GM12878 (cell line): ENCODE measurements around the gene SPHK2. TPM values are rescaled to one million over a fixed set of nuclear protein-coding genes. Genes with fewer than 3 reads are reported as not detected.

Experiments
- EP300 ChIP-seq, 2 experiments: fragments of 150-350 bp in 1 of 2; IDR thresholded peaks; 2 replicates each; pipeline ENCODE4 v1.6.1; 2011 to 2012; ENCODE audit warnings: low read depth in 2 of 2, low read length in 2 of 2, borderline replicate concordance in 1 of 2, improper control_type of control experiment in 1 of 2, inconsistent platforms in 1 of 2; ENCODE audit not compliant: control insufficient read depth in 1 of 2
- HCFC1 ChIP-seq: fragments of 150-350 bp; IDR thresholded peaks from 2 replicates; pipeline ENCODE4 v1.6.1; 2014; ENCODE audit warnings: low read length
- MYC ChIP-seq: IDR thresholded peaks from 2 replicates; pipeline ENCODE4 v1.6.1; 2011; ENCODE audit warnings: mild to moderate bottlenecking, low read length, moderate library complexity, inconsistent platforms; ENCODE audit not compliant: insufficient read depth, insufficient replicate concordance, insufficient read length, severe bottlenecking
- SIX5 ChIP-seq: IDR thresholded peaks from 2 replicates; pipeline ENCODE4 v1.6.1; 2011; ENCODE audit warnings: mild to moderate bottlenecking, low read depth, low read length, moderate library complexity; ENCODE audit not compliant: severe bottlenecking
- SUZ12 ChIP-seq: fragments of 200-600 bp; sonication (generic); IDR thresholded peaks from one replicate; pipeline ENCODE4 v1.6.1; 2018; ENCODE audit warnings: antibody characterized with exemption, mild to moderate bottlenecking; ENCODE audit not compliant: unreplicated experiment
- ZBED1 ChIP-seq: IDR thresholded peaks from 2 replicates; pipeline ENCODE4 v1.6.1; 2016; ENCODE audit warnings: borderline replicate concordance
- ZNF274 ChIP-seq: IDR thresholded peaks from one replicate; pipeline ENCODE4 v1.8.0; 2011; ENCODE audit not compliant: insufficient read length, insufficient read depth
- ZSCAN29 ChIP-seq: fragments of 450-650 bp; IDR thresholded peaks from 2 replicates; pipeline ENCODE4 v1.6.1; 2017; ENCODE audit warnings: mild to moderate bottlenecking, moderate library complexity
- polyA plus RNA-seq, 11 experiments: library from polyadenylated mRNA; depleted of rRNA in 4 of 11; unstranded in 6 of 11; stranded (reverse) in 5 of 11; fragments of >200 nt; fragmentation: Nextera tagmentation in 4 of 11; fragmentation: Illumina TruSeq in 1 of 11; extraction: Ambion mirVana in 4 of 11; extraction: Trizol in 1 of 11; gene quantifications; 1 replicate in 1 of 11; 2 replicates in 10 of 11; pipeline versions ENCODE4 v1.2.1 to v1.2.3, GENCODE V29; 2011 to 2016; ENCODE audit warnings: inconsistent platforms in 2 of 11, missing spikeins in 2 of 11, low read depth in 1 of 11
- total RNA-seq, 4 experiments: library from RNA; depleted of rRNA in 3 of 4; stranded (reverse); fragments of >200 nt in 3 of 4; fragmentation: Illumina TruSeq in 1 of 4; extraction: Trizol in 1 of 4; gene quantifications; 2 replicates each; pipeline versions ENCODE4 v1.2.1 to v1.2.3, GENCODE V29; 2013 to 2021
- TF ChIP-seq, protein P1 (sequence below): fragments of 450-650 bp; conservative IDR thresholded peaks from 2 replicates; pipeline ENCODE4 v1.6.1; 2017; ENCODE audit warnings: mild to moderate bottlenecking, moderate library complexity
- TF ChIP-seq, protein P2 (sequence below): fragments of 450-650 bp; IDR thresholded peaks from 2 replicates; pipeline ENCODE4 v1.6.1; 2016; ENCODE audit warnings: mild to moderate bottlenecking, moderate library complexity, borderline replicate concordance
- TF ChIP-seq, protein P3 (sequence below): fragments of 450-650 bp; IDR thresholded peaks from 2 replicates; pipeline ENCODE4 v1.6.1; 2016; ENCODE audit warnings: mild to moderate bottlenecking
- TF ChIP-seq, protein P4 (sequence below): fragments of 450-650 bp; formaldehyde crosslinking; IDR thresholded peaks from 2 replicates; pipeline ENCODE4 v1.5.0; 2022; ENCODE audit warnings: mild to moderate bottlenecking, missing genetic modification characterization
- TF ChIP-seq, protein P5 (sequence below): fragments of 150-350 bp; IDR thresholded peaks from 2 replicates; pipeline ENCODE4 v1.6.1; 2016; ENCODE audit warnings: low read depth, low read length

Gene SPHK2
- total and polyA plus RNA-seq, 10 of the 15 experiments (the other 5 are each of a cell fraction or from before 2014, with no cell fraction given): 0.37 to 40.5 (median 11.2) TPM

DNA sequence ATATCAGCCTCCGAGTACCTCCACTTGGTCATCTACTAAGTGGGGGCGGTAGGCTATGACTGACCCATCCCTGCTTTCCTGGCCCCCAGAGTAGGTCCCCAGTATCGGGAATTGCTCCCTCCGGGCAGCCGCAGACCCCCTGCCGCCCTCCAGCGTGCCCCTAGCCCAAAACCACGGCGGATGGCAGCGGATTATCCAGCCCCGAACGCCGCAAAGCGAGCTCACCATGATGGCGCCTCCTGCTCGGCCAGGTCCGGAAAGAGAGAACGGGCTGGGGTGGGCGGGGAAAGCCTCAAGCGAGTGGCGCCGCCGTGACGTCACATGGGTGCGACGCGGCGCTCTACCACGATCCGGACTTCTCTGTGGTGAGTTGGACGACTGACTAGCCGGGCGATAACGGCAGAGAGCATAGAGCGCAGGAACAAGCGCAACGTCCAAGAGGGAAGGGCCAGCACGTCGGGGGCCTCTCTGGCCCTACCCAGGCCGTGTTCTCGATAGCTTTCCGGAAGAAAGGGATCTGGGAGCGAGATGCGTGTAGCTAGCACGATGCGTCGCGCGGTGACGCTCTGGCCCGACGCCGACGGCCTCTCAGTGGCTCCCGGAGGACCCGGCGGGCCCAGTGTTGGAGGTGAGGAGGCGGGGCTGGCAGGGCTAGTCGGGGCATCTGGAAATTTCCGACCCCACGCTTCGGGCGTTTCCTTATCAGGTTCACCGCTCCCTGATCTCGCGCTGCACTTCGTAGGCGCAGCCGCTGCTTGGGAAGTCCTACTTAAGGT is at the start of gene SPHK2, which contains the start of gene RPL18 (continued):
- TF ChIP-seq, protein P1, sequence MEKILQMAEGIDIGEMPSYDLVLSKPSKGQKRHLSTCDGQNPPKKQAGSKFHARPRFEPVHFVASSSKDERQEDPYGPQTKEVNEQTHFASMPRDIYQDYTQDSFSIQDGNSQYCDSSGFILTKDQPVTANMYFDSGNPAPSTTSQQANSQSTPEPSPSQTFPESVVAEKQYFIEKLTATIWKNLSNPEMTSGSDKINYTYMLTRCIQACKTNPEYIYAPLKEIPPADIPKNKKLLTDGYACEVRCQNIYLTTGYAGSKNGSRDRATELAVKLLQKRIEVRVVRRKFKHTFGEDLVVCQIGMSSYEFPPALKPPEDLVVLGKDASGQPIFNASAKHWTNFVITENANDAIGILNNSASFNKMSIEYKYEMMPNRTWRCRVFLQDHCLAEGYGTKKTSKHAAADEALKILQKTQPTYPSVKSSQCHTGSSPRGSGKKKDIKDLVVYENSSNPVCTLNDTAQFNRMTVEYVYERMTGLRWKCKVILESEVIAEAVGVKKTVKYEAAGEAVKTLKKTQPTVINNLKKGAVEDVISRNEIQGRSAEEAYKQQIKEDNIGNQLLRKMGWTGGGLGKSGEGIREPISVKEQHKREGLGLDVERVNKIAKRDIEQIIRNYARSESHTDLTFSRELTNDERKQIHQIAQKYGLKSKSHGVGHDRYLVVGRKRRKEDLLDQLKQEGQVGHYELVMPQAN: peak; percentile 80
- peak; percentile 73 for TF ChIP-seq SIX5
- TF ChIP-seq ZBED1: peak; percentile 72; the same call in 1 of the 2 replicates
- peak; percentile 63; the same call in 1 of the 2 replicates for TF ChIP-seq ZSCAN29
- TF ChIP-seq, protein P2, sequence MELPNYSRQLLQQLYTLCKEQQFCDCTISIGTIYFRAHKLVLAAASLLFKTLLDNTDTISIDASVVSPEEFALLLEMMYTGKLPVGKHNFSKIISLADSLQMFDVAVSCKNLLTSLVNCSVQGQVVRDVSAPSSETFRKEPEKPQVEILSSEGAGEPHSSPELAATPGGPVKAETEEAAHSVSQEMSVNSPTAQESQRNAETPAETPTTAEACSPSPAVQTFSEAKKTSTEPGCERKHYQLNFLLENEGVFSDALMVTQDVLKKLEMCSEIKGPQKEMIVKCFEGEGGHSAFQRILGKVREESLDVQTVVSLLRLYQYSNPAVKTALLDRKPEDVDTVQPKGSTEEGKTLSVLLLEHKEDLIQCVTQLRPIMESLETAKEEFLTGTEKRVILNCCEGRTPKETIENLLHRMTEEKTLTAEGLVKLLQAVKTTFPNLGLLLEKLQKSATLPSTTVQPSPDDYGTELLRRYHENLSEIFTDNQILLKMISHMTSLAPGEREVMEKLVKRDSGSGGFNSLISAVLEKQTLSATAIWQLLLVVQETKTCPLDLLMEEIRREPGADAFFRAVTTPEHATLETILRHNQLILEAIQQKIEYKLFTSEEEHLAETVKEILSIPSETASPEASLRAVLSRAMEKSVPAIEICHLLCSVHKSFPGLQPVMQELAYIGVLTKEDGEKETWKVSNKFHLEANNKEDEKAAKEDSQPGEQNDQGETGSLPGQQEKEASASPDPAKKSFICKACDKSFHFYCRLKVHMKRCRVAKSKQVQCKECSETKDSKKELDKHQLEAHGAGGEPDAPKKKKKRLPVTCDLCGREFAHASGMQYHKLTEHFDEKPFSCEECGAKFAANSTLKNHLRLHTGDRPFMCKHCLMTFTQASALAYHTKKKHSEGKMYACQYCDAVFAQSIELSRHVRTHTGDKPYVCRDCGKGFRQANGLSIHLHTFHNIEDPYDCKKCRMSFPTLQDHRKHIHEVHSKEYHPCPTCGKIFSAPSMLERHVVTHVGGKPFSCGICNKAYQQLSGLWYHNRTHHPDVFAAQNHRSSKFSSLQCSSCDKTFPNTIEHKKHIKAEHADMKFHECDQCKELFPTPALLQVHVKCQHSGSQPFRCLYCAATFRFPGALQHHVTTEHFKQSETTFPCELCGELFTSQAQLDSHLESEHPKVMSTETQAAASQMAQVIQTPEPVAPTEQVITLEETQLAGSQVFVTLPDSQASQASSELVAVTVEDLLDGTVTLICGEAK: peak; percentile 95
- TF ChIP-seq, protein P3, sequence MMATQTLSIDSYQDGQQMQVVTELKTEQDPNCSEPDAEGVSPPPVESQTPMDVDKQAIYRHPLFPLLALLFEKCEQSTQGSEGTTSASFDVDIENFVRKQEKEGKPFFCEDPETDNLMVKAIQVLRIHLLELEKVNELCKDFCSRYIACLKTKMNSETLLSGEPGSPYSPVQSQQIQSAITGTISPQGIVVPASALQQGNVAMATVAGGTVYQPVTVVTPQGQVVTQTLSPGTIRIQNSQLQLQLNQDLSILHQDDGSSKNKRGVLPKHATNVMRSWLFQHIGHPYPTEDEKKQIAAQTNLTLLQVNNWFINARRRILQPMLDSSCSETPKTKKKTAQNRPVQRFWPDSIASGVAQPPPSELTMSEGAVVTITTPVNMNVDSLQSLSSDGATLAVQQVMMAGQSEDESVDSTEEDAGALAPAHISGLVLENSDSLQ: peak; percentile 82
- no peak for TF ChIP-seq EP300 (IDR thresholded peaks at IDR 0.05; ENCODE audit: borderline replicate concordance in 1 of 2, control insufficient read depth in 1 of 2, low read depth in 2 of 2, low read length in 2 of 2)
- peak; percentile 94 for TF ChIP-seq HCFC1
- TF ChIP-seq MYC: peak; percentile 81
- TF ChIP-seq, protein P4, sequence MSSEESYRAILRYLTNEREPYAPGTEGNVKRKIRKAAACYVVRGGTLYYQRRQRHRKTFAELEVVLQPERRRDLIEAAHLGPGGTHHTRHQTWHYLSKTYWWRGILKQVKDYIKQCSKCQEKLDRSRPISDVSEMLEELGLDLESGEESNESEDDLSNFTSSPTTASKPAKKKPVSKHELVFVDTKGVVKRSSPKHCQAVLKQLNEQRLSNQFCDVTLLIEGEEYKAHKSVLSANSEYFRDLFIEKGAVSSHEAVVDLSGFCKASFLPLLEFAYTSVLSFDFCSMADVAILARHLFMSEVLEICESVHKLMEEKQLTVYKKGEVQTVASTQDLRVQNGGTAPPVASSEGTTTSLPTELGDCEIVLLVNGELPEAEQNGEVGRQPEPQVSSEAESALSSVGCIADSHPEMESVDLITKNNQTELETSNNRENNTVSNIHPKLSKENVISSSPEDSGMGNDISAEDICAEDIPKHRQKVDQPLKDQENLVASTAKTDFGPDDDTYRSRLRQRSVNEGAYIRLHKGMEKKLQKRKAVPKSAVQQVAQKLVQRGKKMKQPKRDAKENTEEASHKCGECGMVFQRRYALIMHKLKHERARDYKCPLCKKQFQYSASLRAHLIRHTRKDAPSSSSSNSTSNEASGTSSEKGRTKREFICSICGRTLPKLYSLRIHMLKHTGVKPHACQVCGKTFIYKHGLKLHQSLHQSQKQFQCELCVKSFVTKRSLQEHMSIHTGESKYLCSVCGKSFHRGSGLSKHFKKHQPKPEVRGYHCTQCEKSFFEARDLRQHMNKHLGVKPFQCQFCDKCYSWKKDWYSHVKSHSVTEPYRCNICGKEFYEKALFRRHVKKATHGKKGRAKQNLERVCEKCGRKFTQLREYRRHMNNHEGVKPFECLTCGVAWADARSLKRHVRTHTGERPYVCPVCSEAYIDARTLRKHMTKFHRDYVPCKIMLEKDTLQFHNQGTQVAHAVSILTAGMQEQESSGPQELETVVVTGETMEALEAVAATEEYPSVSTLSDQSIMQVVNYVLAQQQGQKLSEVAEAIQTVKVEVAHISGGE (CRISPR knock-in tag): no peak
- no peak for TF ChIP-seq ZNF274
- no peak for TF ChIP-seq SUZ12
- TF ChIP-seq, protein P5, sequence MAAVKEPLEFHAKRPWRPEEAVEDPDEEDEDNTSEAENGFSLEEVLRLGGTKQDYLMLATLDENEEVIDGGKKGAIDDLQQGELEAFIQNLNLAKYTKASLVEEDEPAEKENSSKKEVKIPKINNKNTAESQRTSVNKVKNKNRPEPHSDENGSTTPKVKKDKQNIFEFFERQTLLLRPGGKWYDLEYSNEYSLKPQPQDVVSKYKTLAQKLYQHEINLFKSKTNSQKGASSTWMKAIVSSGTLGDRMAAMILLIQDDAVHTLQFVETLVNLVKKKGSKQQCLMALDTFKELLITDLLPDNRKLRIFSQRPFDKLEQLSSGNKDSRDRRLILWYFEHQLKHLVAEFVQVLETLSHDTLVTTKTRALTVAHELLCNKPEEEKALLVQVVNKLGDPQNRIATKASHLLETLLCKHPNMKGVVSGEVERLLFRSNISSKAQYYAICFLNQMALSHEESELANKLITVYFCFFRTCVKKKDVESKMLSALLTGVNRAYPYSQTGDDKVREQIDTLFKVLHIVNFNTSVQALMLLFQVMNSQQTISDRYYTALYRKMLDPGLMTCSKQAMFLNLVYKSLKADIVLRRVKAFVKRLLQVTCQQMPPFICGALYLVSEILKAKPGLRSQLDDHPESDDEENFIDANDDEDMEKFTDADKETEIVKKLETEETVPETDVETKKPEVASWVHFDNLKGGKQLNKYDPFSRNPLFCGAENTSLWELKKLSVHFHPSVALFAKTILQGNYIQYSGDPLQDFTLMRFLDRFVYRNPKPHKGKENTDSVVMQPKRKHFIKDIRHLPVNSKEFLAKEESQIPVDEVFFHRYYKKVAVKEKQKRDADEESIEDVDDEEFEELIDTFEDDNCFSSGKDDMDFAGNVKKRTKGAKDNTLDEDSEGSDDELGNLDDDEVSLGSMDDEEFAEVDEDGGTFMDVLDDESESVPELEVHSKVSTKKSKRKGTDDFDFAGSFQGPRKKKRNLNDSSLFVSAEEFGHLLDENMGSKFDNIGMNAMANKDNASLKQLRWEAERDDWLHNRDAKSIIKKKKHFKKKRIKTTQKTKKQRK: no peak
